SU-DHL-6 (cell line): ENCODE results near the gene IL20.

Experiments used
- H2AFZ ChIP-seq: fragments of 200-600 bp; sonication (generic); 2 replicates; pipeline ENCODE4 v1.6.1; 2014; ENCODE audit warnings: low read depth, mild to moderate bottlenecking, moderate library complexity, mixed read lengths, antibody characterized with exemption, low read length; ENCODE audit not compliant: severe bottlenecking
- H3F3A ChIP-seq: fragments of 200-600 bp; shearing (Covaris generic); 2 replicates; pipeline ENCODE4 v1.6.0; 2016; ENCODE audit warnings: antibody characterized with exemption, mild to moderate bottlenecking; ENCODE audit not compliant: insufficient read depth
- H3K27ac ChIP-seq: fragments of 200-600 bp; sonication (generic); 2 replicates; pipeline ENCODE4 v1.5.1; 2016; ENCODE audit warnings: low read depth, mild to moderate bottlenecking, low read length, moderate library complexity, mixed read lengths
- H3K27me3 ChIP-seq: fragments of 200-600 bp; sonication (generic), shearing (Covaris generic); 2 replicates; pipeline ENCODE4 v1.6.0; 2014; ENCODE audit warnings: mild to moderate bottlenecking, low read length
- H3K36me3 ChIP-seq: fragments of 200-600 bp; sonication (generic); 2 replicates; pipeline ENCODE4 v1.6.1; 2014; ENCODE audit warnings: mild to moderate bottlenecking, low read length, mixed read lengths
- H3K4me2 ChIP-seq: fragments of 300-600, 200-600 bp; shearing (Covaris generic), sonication (generic); 2 replicates; pipeline ENCODE4 v1.6.0; 2014; ENCODE audit warnings: low read length, low read depth, mild to moderate bottlenecking; ENCODE audit not compliant: poor library complexity, severe bottlenecking
- H3K4me3 ChIP-seq: fragments of 200-600 bp; sonication (generic); 2 replicates; pipeline ENCODE4 v1.5.1; 2014; ENCODE audit warnings: antibody characterized with exemption, low read length, mild to moderate bottlenecking, mixed read lengths; ENCODE audit not compliant: insufficient read depth, poor library complexity, severe bottlenecking
- H3K79me2 ChIP-seq: fragments of 200-600 bp; sonication (generic); 2 replicates; pipeline ENCODE4 v1.6.1; 2014; ENCODE audit warnings: mild to moderate bottlenecking, low read length, moderate library complexity; ENCODE audit not compliant: insufficient read depth
- H3K9ac ChIP-seq: fragments of 200-600 bp; sonication (generic); 2 replicates; pipeline ENCODE4 v1.7.0; 2014; ENCODE audit warnings: mild to moderate bottlenecking, low read length
- H3K9me2 ChIP-seq: fragments of 200-600 bp; sonication (generic); replicated peaks from 2 replicates; pipeline ENCODE4 v1.6.1; 2014; ENCODE audit warnings: low read length; ENCODE audit not compliant: insufficient read depth
- H3K9me3 ChIP-seq: fragments of 200-600 bp; sonication (generic); 2 replicates; pipeline ENCODE4 v1.6.1; 2014; ENCODE audit warnings: low read length, mixed read lengths; ENCODE audit not compliant: insufficient read depth
- H4K20me1 ChIP-seq: fragments of 200-600 bp; sonication (generic); 2 replicates; pipeline ENCODE4 v1.6.1; 2014; ENCODE audit warnings: low read depth, mild to moderate bottlenecking, antibody characterized with exemption, low read length, moderate library complexity, mixed read lengths
- EZH2phosphoT487 ChIP-seq: fragments of 200-600 bp; sonication (generic), shearing (Covaris generic); conservative IDR thresholded peaks from 2 replicates; pipeline ENCODE4 v1.6.1; 2018; ENCODE audit warnings: mild to moderate bottlenecking, antibody characterized with exemption, low read length, moderate library complexity, mixed read lengths
- TF ChIP-seq, protein P1 (sequence below): fragments of 200-600 bp; sonication (generic); IDR thresholded peaks from one replicate; pipeline ENCODE4 v1.5.1; 2017; ENCODE audit warnings: antibody characterized with exemption, mild to moderate bottlenecking, low read length, moderate library complexity; ENCODE audit not compliant: insufficient read depth, poor library complexity, severe bottlenecking

The IL20 gene

DNA sequence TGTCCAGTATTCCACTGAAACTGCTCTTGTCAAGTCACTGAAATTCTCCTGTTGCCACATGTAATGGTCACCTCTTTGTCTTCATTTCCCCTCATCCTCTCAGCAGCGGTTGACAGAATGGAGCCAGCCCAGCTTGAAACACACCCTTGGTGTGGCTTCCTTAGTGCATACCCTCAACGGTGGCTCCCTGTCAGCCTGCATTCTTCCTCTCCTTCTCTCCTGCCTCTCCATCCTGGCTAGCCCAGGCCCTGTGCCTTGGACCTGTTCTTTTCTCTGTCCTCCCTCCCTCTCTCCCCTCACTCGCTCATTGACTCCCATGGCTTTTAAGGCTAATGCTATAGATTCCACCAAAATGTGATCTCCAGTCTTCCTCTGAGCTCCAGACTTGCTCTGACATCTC is 52.7 kb downstream of the IL20 start:
- Histone ChIP-seq H4K20me1 (no peaks in the 10 kb centered on the region), H3K9me2 (no peaks in the 10 kb centered on the region), H3K4me3 (no peak overlapping the region), H3K4me2 (no peak overlapping the region), H3K36me3 (no peaks in the 10 kb centered on the region), H3F3A (no peaks in the 10 kb centered on the region), H2AFZ (no peak overlapping the region), H3K79me2 (no peaks in the 10 kb centered on the region), H3K9ac (no peak overlapping the region), H3K27ac (no peak overlapping the region), H3K27me3 (no peaks in the 10 kb centered on the region), H3K9me3 (no peaks in the 10 kb centered on the region)
- TF ChIP-seq, protein P1, sequence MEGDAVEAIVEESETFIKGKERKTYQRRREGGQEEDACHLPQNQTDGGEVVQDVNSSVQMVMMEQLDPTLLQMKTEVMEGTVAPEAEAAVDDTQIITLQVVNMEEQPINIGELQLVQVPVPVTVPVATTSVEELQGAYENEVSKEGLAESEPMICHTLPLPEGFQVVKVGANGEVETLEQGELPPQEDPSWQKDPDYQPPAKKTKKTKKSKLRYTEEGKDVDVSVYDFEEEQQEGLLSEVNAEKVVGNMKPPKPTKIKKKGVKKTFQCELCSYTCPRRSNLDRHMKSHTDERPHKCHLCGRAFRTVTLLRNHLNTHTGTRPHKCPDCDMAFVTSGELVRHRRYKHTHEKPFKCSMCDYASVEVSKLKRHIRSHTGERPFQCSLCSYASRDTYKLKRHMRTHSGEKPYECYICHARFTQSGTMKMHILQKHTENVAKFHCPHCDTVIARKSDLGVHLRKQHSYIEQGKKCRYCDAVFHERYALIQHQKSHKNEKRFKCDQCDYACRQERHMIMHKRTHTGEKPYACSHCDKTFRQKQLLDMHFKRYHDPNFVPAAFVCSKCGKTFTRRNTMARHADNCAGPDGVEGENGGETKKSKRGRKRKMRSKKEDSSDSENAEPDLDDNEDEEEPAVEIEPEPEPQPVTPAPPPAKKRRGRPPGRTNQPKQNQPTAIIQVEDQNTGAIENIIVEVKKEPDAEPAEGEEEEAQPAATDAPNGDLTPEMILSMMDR, result no peak
- no peak for TF ChIP-seq EZH2phosphoT487
